SK-N-SH (cell line): ENCODE measurements around the gene OGG1. TPM values are rescaled to one million over a fixed set of nuclear protein-coding genes. Genes with fewer than 3 reads are reported as not detected.

Source experiments
- CTCF ChIA-PET: fragments of 300-600, 350-600 bp; formaldehyde crosslinking; extraction: SDS; loops from one replicate; lab custom pipeline; 2021; lab: Yijun Ruan, JAX
- POLR2A ChIA-PET: fragments of 350-600 bp; sonication (Branson Sonifier 250); formaldehyde crosslinking; extraction: SDS; loops from one replicate; lab custom pipeline; 2020; ENCODE audit warnings: antibody characterized with exemption, inconsistent platforms; lab: Yijun Ruan, JAX
- DNase-seq: peaks from one replicate; pipeline ENCODE4 v3.0.0; 2012
- H2AFZ ChIP-seq: fragments of 200-600 bp; sonication (generic); 2 replicates; pipeline ENCODE4 v1.8.1; 2016; ENCODE audit warnings: antibody characterized with exemption, mild to moderate bottlenecking, low read depth
- H3F3A ChIP-seq: fragments of 200-600 bp; sonication (generic); replicated peaks from 2 replicates; pipeline ENCODE3; 2016; ENCODE audit warnings: antibody characterized with exemption, mild to moderate bottlenecking; ENCODE audit not compliant: insufficient read depth
- H3K27ac ChIP-seq, 2 experiments: fragments of 200-500 bp in 1 of 2; fragments of 200-600 bp in 1 of 2; sonication (Bioruptor generic) in 1 of 2; sonication (generic), shearing (Covaris generic) in 1 of 2; 2 replicates each; pipeline versions ENCODE4 v1.5.1 to v1.6.1; 2014 to 2016; ENCODE audit warnings: low read depth in 2 of 2, inconsistent platforms in 1 of 2, low read length in 1 of 2, mild to moderate bottlenecking in 1 of 2, mixed read lengths in 1 of 2
- H3K27me3 ChIP-seq: fragments of 200-600 bp; sonication (generic), shearing (Covaris generic); 2 replicates; pipeline ENCODE4 v1.6.1; 2016; ENCODE audit warnings: mixed run types; ENCODE audit not compliant: insufficient read depth
- H3K36me3 ChIP-seq, 2 experiments: fragments of 200-500 bp in 1 of 2; fragments of 200-600 bp in 1 of 2; sonication (Bioruptor generic) in 1 of 2; sonication (generic) in 1 of 2; replicated peaks in 1 of 2; 2 replicates each; pipeline versions ENCODE3 to v1.5.1; 2014 to 2016; ENCODE audit warnings: low read length in 1 of 2, mild to moderate bottlenecking in 1 of 2; ENCODE audit not compliant: insufficient read depth in 2 of 2, control insufficient read depth in 1 of 2
- H3K4me1 ChIP-seq, 2 experiments: fragments of 200-500 bp in 1 of 2; fragments of 200-600 bp in 1 of 2; sonication (Bioruptor generic) in 1 of 2; sonication (generic), shearing (Covaris generic) in 1 of 2; 2 replicates each; pipeline versions ENCODE4 v1.5.1 to v1.6.1; 2014 to 2016; ENCODE audit warnings: low read depth in 1 of 2, low read length in 1 of 2, mixed run types in 1 of 2; ENCODE audit not compliant: insufficient read depth in 2 of 2, control insufficient read depth in 1 of 2
- H3K4me2 ChIP-seq: fragments of 200-600 bp; sonication (generic), shearing (Covaris generic); 2 replicates; pipeline ENCODE4 v1.6.1; 2017; ENCODE audit warnings: mixed run types
- H3K4me3 ChIP-seq, 2 experiments: fragments of 200-500 bp in 1 of 2; fragments of 200-600 bp in 1 of 2; sonication (Bioruptor generic) in 1 of 2; sonication (generic), shearing (Covaris generic) in 1 of 2; 2 replicates each; pipeline versions ENCODE4 v1.5.1 to v1.8.1; 2014 to 2016; ENCODE audit warnings: low read depth in 2 of 2, inconsistent platforms in 1 of 2, low read length in 1 of 2, mild to moderate bottlenecking in 1 of 2, mixed read lengths in 1 of 2, moderate library complexity in 1 of 2
- H3K79me2 ChIP-seq: fragments of 200-600 bp; sonication (generic); 2 replicates; pipeline ENCODE4 v1.8.1; 2017; ENCODE audit warnings: mild to moderate bottlenecking; ENCODE audit not compliant: insufficient read depth
- H3K9ac ChIP-seq: fragments of 200-600 bp; sonication (generic); 2 replicates; pipeline ENCODE4 v1.6.1; 2017; ENCODE audit warnings: mixed run types
- H3K9me2 ChIP-seq: fragments of 200-600 bp; sonication (generic); 2 replicates; pipeline ENCODE4 v1.6.1; 2017; ENCODE audit warnings: mixed run types
- H3K9me3 ChIP-seq: fragments of 200-600 bp; sonication (generic); 2 replicates; pipeline ENCODE4 v1.6.1; 2017; ENCODE audit warnings: mixed run types, mild to moderate bottlenecking, moderate library complexity
- H4K20me1 ChIP-seq: fragments of 200-600 bp; sonication (generic); 2 replicates; pipeline ENCODE4 v1.6.1; 2017; ENCODE audit warnings: mild to moderate bottlenecking, mixed run types; ENCODE audit not compliant: insufficient read depth
- ELF1 ChIP-seq: IDR thresholded peaks from 2 replicates; pipeline ENCODE4 v1.4.0; 2012
- EP300 ChIP-seq, 2 experiments: IDR thresholded peaks; 2 replicates each; pipeline versions ENCODE4 v1.4.0 to v1.6.1; 2012; ENCODE audit warnings: borderline replicate concordance in 1 of 2, low read depth in 1 of 2, low read length in 1 of 2
- FOXJ3 ChIP-seq: sonication (generic); formaldehyde crosslinking; IDR thresholded peaks from 2 replicates; pipeline ENCODE4 v1.5.1; 2020; ENCODE audit warnings: mild to moderate bottlenecking, missing genetic modification reagents
- FOXM1 ChIP-seq: IDR thresholded peaks from 2 replicates; pipeline ENCODE4 v1.4.0; 2012; ENCODE audit warnings: low read depth, mild to moderate bottlenecking
- GABPA ChIP-seq: IDR thresholded peaks from 2 replicates; pipeline ENCODE4 v1.4.0; 2012; ENCODE audit warnings: low read depth, mild to moderate bottlenecking
- MAX ChIP-seq: IDR thresholded peaks from 2 replicates; pipeline ENCODE4 v1.4.0; 2012; ENCODE audit warnings: low read depth
- MEF2A ChIP-seq: IDR thresholded peaks from 2 replicates; pipeline ENCODE4 v1.4.0; 2012; ENCODE audit warnings: low read depth, borderline replicate concordance
- MXI1 ChIP-seq: IDR thresholded peaks from 2 replicates; pipeline ENCODE4 v1.6.1; 2012; ENCODE audit warnings: mild to moderate bottlenecking, low read depth, low read length, improper control_type of control experiment
- NFIC ChIP-seq: IDR thresholded peaks from 2 replicates; pipeline ENCODE4 v1.4.0; 2012; ENCODE audit warnings: borderline replicate concordance
- POLR2AphosphoS5 ChIP-seq: IDR thresholded peaks from 2 replicates; pipeline ENCODE4 v1.6.1; 2012; ENCODE audit warnings: low read depth, low read length
- RAD21 ChIP-seq: IDR thresholded peaks from 2 replicates; pipeline ENCODE4 v1.6.1; 2012; ENCODE audit warnings: mild to moderate bottlenecking, low read length
- RFX5 ChIP-seq: IDR thresholded peaks from 2 replicates; pipeline ENCODE4 v1.6.1; 2012; ENCODE audit warnings: mild to moderate bottlenecking, improper control_type of control experiment, low read length
- RXRA ChIP-seq: IDR thresholded peaks from 2 replicates; pipeline ENCODE4 v1.4.0; 2012; ENCODE audit warnings: low read depth, mild to moderate bottlenecking, borderline replicate concordance
- SIN3A ChIP-seq: IDR thresholded peaks from 2 replicates; pipeline ENCODE4 v1.6.1; 2012; ENCODE audit warnings: low read depth, mild to moderate bottlenecking, low read length, moderate library complexity, borderline replicate concordance
- SMC3 ChIP-seq: IDR thresholded peaks from 2 replicates; pipeline ENCODE4 v1.6.1; 2012; ENCODE audit warnings: low read depth, low read length, improper control_type of control experiment
- TAF1 ChIP-seq: IDR thresholded peaks from 2 replicates; pipeline ENCODE4 v1.6.1; 2012; ENCODE audit warnings: low read depth, mild to moderate bottlenecking, low read length, moderate library complexity, borderline replicate concordance
- TCF12 ChIP-seq: IDR thresholded peaks from 2 replicates; pipeline ENCODE4 v1.4.0; 2012
- TEAD4 ChIP-seq: IDR thresholded peaks from 2 replicates; pipeline ENCODE4 v1.4.0; 2012; ENCODE audit warnings: mild to moderate bottlenecking, borderline replicate concordance; ENCODE audit not compliant: insufficient read depth
- USF1 ChIP-seq: IDR thresholded peaks from 2 replicates; pipeline ENCODE4 v1.4.0; 2012; ENCODE audit warnings: low read depth, borderline replicate concordance
- WGBS: methylation state at CpG from one replicate; pipeline ENCODE4 v1.1.6; 2017; ENCODE audit warnings: low lambda C conversion rate; 5-methylcytosine and 5-hydroxymethylcytosine counted together
- polyA plus RNA-seq, 3 experiments: library from polyadenylated mRNA; depleted of rRNA; stranded (reverse); fragments of >200 nt; gene quantifications; 2 replicates each; pipeline ENCODE4 v1.2.3, GENCODE V29; 2012
- TF ChIP-seq, protein P1 (sequence below): fragments of 150-350 bp; IDR thresholded peaks from 2 replicates; pipeline ENCODE4 v1.6.1; 2016; ENCODE audit warnings: mild to moderate bottlenecking, low read depth, low read length
- TF ChIP-seq, protein P2 (sequence below): IDR thresholded peaks from 2 replicates; pipeline ENCODE4; 2012
- TF ChIP-seq, protein P3 (sequence below): fragments of 150-350 bp; IDR thresholded peaks from 2 replicates; pipeline ENCODE4 v1.6.1; 2017; ENCODE audit warnings: antibody characterized with exemption, low read length, low read depth, borderline replicate concordance
- TF ChIP-seq, protein P4 (sequence below): IDR thresholded peaks from 2 replicates; pipeline ENCODE4 v1.4.0; 2012; ENCODE audit warnings: low read depth, borderline replicate concordance

OGG1 gene
- polyA plus RNA-seq, 1 of the 3 experiments (the other 2 are of a cell fraction) = 26.8 TPM

DNA sequence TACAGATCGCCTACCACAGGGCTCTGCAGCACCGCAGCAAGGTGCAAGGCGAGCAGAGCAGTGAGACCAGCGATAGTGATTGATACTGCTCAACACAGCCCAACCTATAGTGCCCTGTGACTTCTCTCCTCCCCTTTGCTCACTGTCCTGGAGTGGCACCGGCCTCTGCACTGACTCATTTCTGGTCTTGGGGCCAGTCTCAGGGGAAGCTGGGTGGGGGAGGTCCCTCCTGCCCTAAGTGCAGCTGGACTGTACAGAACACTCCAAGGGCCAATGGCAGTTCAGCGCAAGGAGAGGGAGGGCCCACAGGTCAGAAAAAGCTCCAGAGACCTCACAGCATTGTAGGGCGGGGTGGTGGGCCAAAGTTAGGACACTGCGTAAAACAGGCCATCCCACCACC is 2.5 kb upstream of the OGG1 start (continued):
- TF ChIP-seq, protein P1, sequence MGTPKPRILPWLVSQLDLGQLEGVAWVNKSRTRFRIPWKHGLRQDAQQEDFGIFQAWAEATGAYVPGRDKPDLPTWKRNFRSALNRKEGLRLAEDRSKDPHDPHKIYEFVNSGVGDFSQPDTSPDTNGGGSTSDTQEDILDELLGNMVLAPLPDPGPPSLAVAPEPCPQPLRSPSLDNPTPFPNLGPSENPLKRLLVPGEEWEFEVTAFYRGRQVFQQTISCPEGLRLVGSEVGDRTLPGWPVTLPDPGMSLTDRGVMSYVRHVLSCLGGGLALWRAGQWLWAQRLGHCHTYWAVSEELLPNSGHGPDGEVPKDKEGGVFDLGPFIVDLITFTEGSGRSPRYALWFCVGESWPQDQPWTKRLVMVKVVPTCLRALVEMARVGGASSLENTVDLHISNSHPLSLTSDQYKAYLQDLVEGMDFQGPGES = no peak
- TF ChIP-seq NFIC (0 out of 2 replicates have a peak, but pooled peaks have one; percentile 9), GABPA (no peak), POLR2AphosphoS5 (no peak), TEAD4 (no peak), RXRA (peak; percentile 36; the same call in 1 of the 2 replicates), ELF1 (no peak), RFX5 (no peak)
- TF ChIP-seq, protein P2, sequence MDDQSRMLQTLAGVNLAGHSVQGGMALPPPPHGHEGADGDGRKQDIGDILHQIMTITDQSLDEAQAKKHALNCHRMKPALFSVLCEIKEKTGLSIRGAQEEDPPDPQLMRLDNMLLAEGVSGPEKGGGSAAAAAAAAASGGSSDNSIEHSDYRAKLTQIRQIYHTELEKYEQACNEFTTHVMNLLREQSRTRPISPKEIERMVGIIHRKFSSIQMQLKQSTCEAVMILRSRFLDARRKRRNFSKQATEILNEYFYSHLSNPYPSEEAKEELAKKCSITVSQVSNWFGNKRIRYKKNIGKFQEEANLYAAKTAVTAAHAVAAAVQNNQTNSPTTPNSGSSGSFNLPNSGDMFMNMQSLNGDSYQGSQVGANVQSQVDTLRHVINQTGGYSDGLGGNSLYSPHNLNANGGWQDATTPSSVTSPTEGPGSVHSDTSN = peak; percentile 43; the same call in 1 of the 2 replicates

DNA sequence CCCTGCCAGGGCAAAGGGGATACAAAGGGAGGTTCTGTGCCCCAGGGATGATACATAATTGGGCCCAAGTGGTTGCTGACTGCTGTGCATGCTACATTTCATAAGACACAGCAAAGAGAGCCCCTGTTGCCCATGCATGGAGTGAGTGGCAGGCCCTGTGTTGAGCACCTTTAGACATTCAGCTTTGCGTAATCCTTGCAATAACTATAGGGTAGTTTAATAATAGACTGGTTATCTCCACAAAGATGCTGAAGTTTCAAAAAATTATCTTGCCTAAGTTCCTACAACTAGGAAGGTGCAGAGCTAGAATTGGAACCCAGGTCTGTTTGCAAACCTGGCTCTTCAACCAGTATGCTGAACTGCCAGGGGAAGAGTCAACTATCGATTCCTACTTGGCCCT is 1.7 kb upstream of the OGG1 start:
- Histone ChIP-seq H3K79me2 (peaks cover 31% of the 10 kb centered on the region), H3K9me2 (no peaks in the 10 kb centered on the region), H3K9me3 (no peaks in the 10 kb centered on the region), H3K27ac (no peak overlapping the region), H3K36me3 (peaks cover 48 to 60% of the 10 kb centered on the region in 2 experiments), H3K4me1 (peaks cover 17 to 24% of the 10 kb centered on the region in 2 experiments), H2AFZ (no peak overlapping the region), H3F3A (peaks cover 32% of the 10 kb centered on the region)
- CTCF ChIA-PET = no interaction called here
- DNase-seq = no peak
- POLR2A ChIA-PET = no interaction called here
- WGBS = 90% methylated on average over 2 of the region's 2 CpGs
- TF ChIP-seq MXI1 = no peak
- no peak for TF ChIP-seq FOXM1
- TF ChIP-seq, protein P3, sequence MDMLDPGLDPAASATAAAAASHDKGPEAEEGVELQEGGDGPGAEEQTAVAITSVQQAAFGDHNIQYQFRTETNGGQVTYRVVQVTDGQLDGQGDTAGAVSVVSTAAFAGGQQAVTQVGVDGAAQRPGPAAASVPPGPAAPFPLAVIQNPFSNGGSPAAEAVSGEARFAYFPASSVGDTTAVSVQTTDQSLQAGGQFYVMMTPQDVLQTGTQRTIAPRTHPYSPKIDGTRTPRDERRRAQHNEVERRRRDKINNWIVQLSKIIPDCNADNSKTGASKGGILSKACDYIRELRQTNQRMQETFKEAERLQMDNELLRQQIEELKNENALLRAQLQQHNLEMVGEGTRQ = no peak
- TF ChIP-seq RAD21 = no peak
- no peak for TF ChIP-seq FOXJ3 (CRISPR knock-in tag)
- no peak for TF ChIP-seq USF1
- TF ChIP-seq MAX = no peak
- TF ChIP-seq, protein P4, sequence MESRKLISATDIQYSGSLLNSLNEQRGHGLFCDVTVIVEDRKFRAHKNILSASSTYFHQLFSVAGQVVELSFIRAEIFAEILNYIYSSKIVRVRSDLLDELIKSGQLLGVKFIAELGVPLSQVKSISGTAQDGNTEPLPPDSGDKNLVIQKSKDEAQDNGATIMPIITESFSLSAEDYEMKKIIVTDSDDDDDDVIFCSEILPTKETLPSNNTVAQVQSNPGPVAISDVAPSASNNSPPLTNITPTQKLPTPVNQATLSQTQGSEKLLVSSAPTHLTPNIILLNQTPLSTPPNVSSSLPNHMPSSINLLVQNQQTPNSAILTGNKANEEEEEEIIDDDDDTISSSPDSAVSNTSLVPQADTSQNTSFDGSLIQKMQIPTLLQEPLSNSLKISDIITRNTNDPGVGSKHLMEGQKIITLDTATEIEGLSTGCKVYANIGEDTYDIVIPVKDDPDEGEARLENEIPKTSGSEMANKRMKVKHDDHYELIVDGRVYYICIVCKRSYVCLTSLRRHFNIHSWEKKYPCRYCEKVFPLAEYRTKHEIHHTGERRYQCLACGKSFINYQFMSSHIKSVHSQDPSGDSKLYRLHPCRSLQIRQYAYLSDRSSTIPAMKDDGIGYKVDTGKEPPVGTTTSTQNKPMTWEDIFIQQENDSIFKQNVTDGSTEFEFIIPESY = no peak
- no peak for TF ChIP-seq TEAD4
- TF ChIP-seq NFIC = no peak
- no peak for TF ChIP-seq EP300 (IDR thresholded peaks at IDR 0.05; ENCODE audit: borderline replicate concordance in 1 of 2, low read depth in 1 of 2, low read length in 1 of 2)
- TF ChIP-seq SIN3A = no peak
- no peak for TF ChIP-seq MEF2A
- no peak for TF ChIP-seq TCF12
- no peak for TF ChIP-seq SMC3
- no peak for TF ChIP-seq TAF1
- TF ChIP-seq, all 33 proteins: peak for 0
- Histone ChIP-seq H3K4me2 (no peak overlapping the region), H3K4me3 (no peak overlapping the region), H3K9ac (no peak overlapping the region), H3K27me3 (no peaks in the 10 kb centered on the region), H4K20me1 (no peaks in the 10 kb centered on the region)
